SK-N-MC (cell line): Measurements from ENCODE around the gene FRMD3.

Experiments
- EZH2 ChIP-seq: fragments of 200-600 bp; sonication (generic); IDR thresholded peaks from one replicate; pipeline ENCODE4 v1.6.1; 2017; ENCODE audit warnings: antibody characterized with exemption
- FOXP2 ChIP-seq: optimal IDR thresholded peaks from 2 replicates; pipeline ENCODE3; 2011; ENCODE audit warnings: mild to moderate bottlenecking, moderate library complexity; ENCODE audit not compliant: insufficient read depth; ENCODE audit errors: extremely low read length, control extremely low read depth
- POLR2AphosphoS5 ChIP-seq: IDR thresholded peaks from 2 replicates; pipeline ENCODE4 v1.6.1; 2012; ENCODE audit warnings: mild to moderate bottlenecking, low read depth, low read length, borderline replicate concordance

DNA sequence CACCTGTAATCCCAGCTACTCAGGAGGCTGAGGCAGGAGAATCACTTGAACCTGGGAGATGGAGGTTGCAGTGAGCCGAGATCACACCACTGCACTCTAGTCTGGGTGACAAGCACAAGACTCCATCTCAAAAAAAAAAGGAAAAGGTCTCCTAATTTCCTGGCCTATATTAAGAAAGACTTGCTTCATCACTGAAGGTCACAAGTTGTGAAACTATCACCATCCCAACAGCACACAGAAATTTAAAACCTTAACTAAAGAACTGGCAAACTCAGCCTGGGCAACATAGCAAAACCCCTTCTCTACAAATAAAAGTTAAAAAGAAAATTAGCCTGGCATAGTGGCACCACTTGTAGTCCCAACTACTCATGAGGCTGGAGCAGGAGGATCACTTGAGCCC is 17.2 kb downstream of the FRMD3 start:
- no peak for TF ChIP-seq EZH2
- TF ChIP-seq POLR2AphosphoS5, result no peak
- TF ChIP-seq FOXP2, result no peak
